Measurements from ENCODE around the gene RAP1GDS1. TPM values are rescaled to one million over a fixed set of nuclear protein-coding genes. Genes with fewer than 3 reads are reported as not detected.

Gene RAP1GDS1
- polyA plus RNA-seq (ENCODE audit: low read depth in 6 of 6), result 10 to 100 TPM; 29.0 to 52.2 (median 36.4) TPM

GRCh38 chr4:98260579-98261404, at the start of gene RAP1GDS1:
TSS of gene RAP1GDS1 (plus strand) at chr4:98261384. CDS start at chr4:98261566, 182 bp downstream.
- Mint-ChIP-seq H3K4me1 (peaks cover 33 to 49% (median 45%) of the 10 kb centered on the region in 3 donors), H3K27me3 (no peaks in the 10 kb centered on the region), H3K9me3 (no peaks in the 10 kb centered on the region), H3K27ac (peak within 1 kb of the TSS; percentile 76 to 96 (median 94)), H3K4me3 (peak within 1 kb of the TSS; percentile 89 to 99 (median 97)), H3K36me3 (no peaks in the 10 kb centered on the region)
- DNase-seq, result peak; percentile 90
- peak; percentile 85 to 88 for ATAC-seq (ENCODE audit: low read depth in 2 of 2)

GRCh38 chr4:98222306-98222705, 38.9 kb upstream of the RAP1GDS1 start:
- H3K4me1 Mint-ChIP-seq, result no peaks in the 10 kb centered on the region
- no peak overlapping the region for H3K4me3 Mint-ChIP-seq
- no peak overlapping the region for H3K27ac Mint-ChIP-seq
- no peak for ATAC-seq (ENCODE audit: low read depth in 2 of 2)
- no peak for DNase-seq
- H3K36me3 Mint-ChIP-seq, result no peaks in the 10 kb centered on the region
- no peaks in the 10 kb centered on the region for H3K27me3 Mint-ChIP-seq
- no peaks in the 10 kb centered on the region for H3K9me3 Mint-ChIP-seq

GRCh38 chr4:98226396-98226795, 34.8 kb upstream of the RAP1GDS1 start:
- H3K27me3 Mint-ChIP-seq, result no peaks in the 10 kb centered on the region
- no peak overlapping the region for H3K27ac Mint-ChIP-seq
- H3K36me3 Mint-ChIP-seq, result no peaks in the 10 kb centered on the region
- H3K4me3 Mint-ChIP-seq, result no peak overlapping the region
- no peaks in the 10 kb centered on the region for H3K9me3 Mint-ChIP-seq
- DNase-seq (no peak), ATAC-seq (ENCODE audit: low read depth in 2 of 2) (no peak)
- no peaks in the 10 kb centered on the region for H3K4me1 Mint-ChIP-seq

- Mint-ChIP-seq H3K4me3 (no peak overlapping the region), H3K36me3 (no peaks in the 10 kb centered on the region), H3K27ac (no peak overlapping the region), H3K27me3 (no peaks in the 10 kb centered on the region), H3K9me3 (no peaks in the 10 kb centered on the region), H3K4me1 (peaks cover 0 to 5% (median 0%) of the 10 kb centered on the region in 3 donors)
- DNase-seq (no peak), ATAC-seq (ENCODE audit: low read depth in 2 of 2) (no peak)
Observed at GRCh38 chr4:98230961-98231360, 30.2 kb upstream of the RAP1GDS1 start.

GRCh38 chr4:98232202-98232601, 29.0 kb upstream of the RAP1GDS1 start:
- no peak for DNase-seq

GRCh38 chr4:98237204-98237603, 24.0 kb upstream of the RAP1GDS1 start:
- no peak overlapping the region for H3K4me3 Mint-ChIP-seq
- peaks cover 0 to 2% (median 0%) of the 10 kb centered on the region in 7 donors for H3K9me3 Mint-ChIP-seq
- peaks cover 0 to 4% (median 0%) of the 10 kb centered on the region in 3 donors for H3K4me1 Mint-ChIP-seq
- peaks cover 0 to 6% of the 10 kb centered on the region in 2 donors for H3K36me3 Mint-ChIP-seq
- peaks cover 0 to 14% (median 5%) of the 10 kb centered on the region in 3 donors for H3K27me3 Mint-ChIP-seq
- ATAC-seq (ENCODE audit: low read depth in 2 of 2), result no peak
- H3K27ac Mint-ChIP-seq, result no peak overlapping the region
- no peak for DNase-seq

More at GRCh38 chr4:98232202-98232601, 29.0 kb upstream of the RAP1GDS1 start:
- H3K9me3 Mint-ChIP-seq, result no peaks in the 10 kb centered on the region
- H3K4me3 Mint-ChIP-seq, result no peak overlapping the region
- H3K27me3 Mint-ChIP-seq, result no peaks in the 10 kb centered on the region
- H3K36me3 Mint-ChIP-seq, result no peaks in the 10 kb centered on the region
- no peak overlapping the region for H3K27ac Mint-ChIP-seq
- ATAC-seq (ENCODE audit: low read depth in 2 of 2), result peak; percentile 45 to 50
- peaks cover 0 to 5% (median 0%) of the 10 kb centered on the region in 3 donors for H3K4me1 Mint-ChIP-seq

GRCh38 chr4:98242063-98242462, 19.1 kb upstream of the RAP1GDS1 start:
- no peak for DNase-seq
- H3K27me3 Mint-ChIP-seq, result peaks cover 5 to 30% (median 12%) of the 10 kb centered on the region in 3 donors
- H3K36me3 Mint-ChIP-seq, result peaks cover 0 to 12% of the 10 kb centered on the region in 2 donors
- no peak for ATAC-seq (ENCODE audit: low read depth in 2 of 2)
- no peak overlapping the region for H3K4me3 Mint-ChIP-seq
- no peaks in the 10 kb centered on the region for H3K4me1 Mint-ChIP-seq
- H3K27ac Mint-ChIP-seq, result no peak overlapping the region
- H3K9me3 Mint-ChIP-seq, result peaks cover 0 to 4% (median 0%) of the 10 kb centered on the region in 7 donors

- Mint-ChIP-seq H3K9me3 (peaks cover 0 to 4% (median 0%) of the 10 kb centered on the region in 7 donors), H3K4me3 (no peak overlapping the region), H3K36me3 (peaks cover 0 to 12% of the 10 kb centered on the region in 2 donors), H3K4me1 (no peaks in the 10 kb centered on the region), H3K27me3 (peaks cover 5 to 30% (median 12%) of the 10 kb centered on the region in 3 donors), H3K27ac (no peak overlapping the region)
- DNase-seq (no peak), ATAC-seq (ENCODE audit: low read depth in 2 of 2) (no peak)
Observed at GRCh38 chr4:98242538-98242937, 18.6 kb upstream of the RAP1GDS1 start.

GRCh38 chr4:98245226-98245625, 16.0 kb upstream of the RAP1GDS1 start:
- H3K27me3 Mint-ChIP-seq, result peaks cover 0 to 25% (median 12%) of the 10 kb centered on the region in 3 donors
- ATAC-seq (ENCODE audit: low read depth in 2 of 2), result no peak

GRCh38 chr4:98248934-98249333, 12.2 kb upstream of the RAP1GDS1 start:
- peaks cover 0 to 4% (median 0%) of the 10 kb centered on the region in 7 donors for H3K9me3 Mint-ChIP-seq
- ATAC-seq (ENCODE audit: low read depth in 2 of 2), result no peak
- no peak for DNase-seq
- H3K36me3 Mint-ChIP-seq, result peaks cover 0 to 4% of the 10 kb centered on the region in 2 donors
- no peak overlapping the region for H3K4me3 Mint-ChIP-seq
- H3K27me3 Mint-ChIP-seq, result peaks cover 0 to 12% (median 12%) of the 10 kb centered on the region in 3 donors
- H3K27ac Mint-ChIP-seq, result peak overlapping the region in 1 of 6 donors; percentile 44
- no peaks in the 10 kb centered on the region for H3K4me1 Mint-ChIP-seq

More at GRCh38 chr4:98245226-98245625, 16.0 kb upstream of the RAP1GDS1 start:
- Mint-ChIP-seq H3K27ac (no peak overlapping the region), H3K4me1 (no peaks in the 10 kb centered on the region), H3K9me3 (peaks cover 0 to 4% (median 0%) of the 10 kb centered on the region in 7 donors), H3K4me3 (no peak overlapping the region), H3K36me3 (peaks cover 0 to 12% of the 10 kb centered on the region in 2 donors)
- DNase-seq, result no peak

- Mint-ChIP-seq H3K36me3 (no peaks in the 10 kb centered on the region), H3K27ac (no peak overlapping the region), H3K27me3 (peaks cover 0 to 4% (median 3%) of the 10 kb centered on the region in 3 donors), H3K4me3 (no peak overlapping the region), H3K4me1 (no peaks in the 10 kb centered on the region), H3K9me3 (peaks cover 0 to 4% (median 0%) of the 10 kb centered on the region in 7 donors)
- ATAC-seq (ENCODE audit: low read depth in 2 of 2) (no peak), DNase-seq (no peak)
Observed at GRCh38 chr4:98249831-98250230, 11.4 kb upstream of the RAP1GDS1 start.

GRCh38 chr4:98253499-98253898, 7.7 kb upstream of the RAP1GDS1 start:
- Mint-ChIP-seq H3K27me3 (no peaks in the 10 kb centered on the region), H3K36me3 (no peaks in the 10 kb centered on the region), H3K27ac (no peak overlapping the region), H3K4me1 (peaks cover 0 to 2% (median 2%) of the 10 kb centered on the region in 3 donors), H3K4me3 (no peak overlapping the region), H3K9me3 (peaks cover 0 to 4% (median 0%) of the 10 kb centered on the region in 7 donors)
- DNase-seq, result no peak
- no peak for ATAC-seq (ENCODE audit: low read depth in 2 of 2)

GRCh38 chr4:98260047-98260578, 1.1 kb upstream of the RAP1GDS1 start:
- H3K4me3 Mint-ChIP-seq, result peak overlapping the region; percentile 89 to 98 (median 96)
- peaks cover 30 to 42% (median 39%) of the 10 kb centered on the region in 3 donors for H3K4me1 Mint-ChIP-seq
- H3K27me3 Mint-ChIP-seq, result no peaks in the 10 kb centered on the region
- ATAC-seq (ENCODE audit: low read depth in 2 of 2) (no peak), DNase-seq (peak; percentile 28)
- H3K36me3 Mint-ChIP-seq, result no peaks in the 10 kb centered on the region
- H3K27ac Mint-ChIP-seq, result peak overlapping the region; percentile 64 to 96 (median 91)
- H3K9me3 Mint-ChIP-seq, result no peaks in the 10 kb centered on the region
